K562 (cell line): ENCODE results near the gene SHBG. TPM values are rescaled to one million over a fixed set of nuclear protein-coding genes. Genes with fewer than 3 reads are reported as not detected.

Source experiments
- ARHGAP35 ChIP-seq: fragments of 450-650 bp; IDR thresholded peaks from 2 replicates; pipeline ENCODE4 v1.6.1; 2018; ENCODE audit not compliant: partially characterized antibody
- ATF1 ChIP-seq, 2 experiments: fragments of 450-650 bp in 1 of 2; IDR thresholded peaks; 2 replicates each; pipeline ENCODE4 v1.6.1; 2016; ENCODE audit warnings: missing compliant biosample characterization in 1 of 2, missing genetic modification characterization in 1 of 2
- CEBPB ChIP-seq: fragments of 450-650 bp; IDR thresholded peaks from 2 replicates; pipeline ENCODE4 v1.6.1; 2016; ENCODE audit warnings: missing genetic modification characterization, missing compliant biosample characterization
- CHD4 ChIP-seq: fragments of 200-600 bp; sonication (generic); IDR thresholded peaks from 3 replicates; pipeline ENCODE4 v1.6.1; 2012; ENCODE audit warnings: low read depth, mild to moderate bottlenecking, mixed read lengths, low read length, inconsistent platforms; ENCODE audit not compliant: insufficient read depth, insufficient replicate concordance, poor library complexity, severe bottlenecking
- E2F3 ChIP-seq: fragments of 250-450 bp; sonication (Bioruptor Pico); IDR thresholded peaks from 2 replicates; pipeline ENCODE4 v1.4.0; 2020; ENCODE audit warnings: mild to moderate bottlenecking
- FOXP1 ChIP-seq: sonication (generic); formaldehyde crosslinking; IDR thresholded peaks from 2 replicates; pipeline ENCODE4 v1.8.0; 2022; ENCODE audit warnings: mild to moderate bottlenecking, missing genetic modification reagents
- JUND ChIP-seq, 2 experiments: IDR thresholded peaks; 2 replicates in 1 of 2; 3 replicates in 1 of 2; pipeline ENCODE4 v1.6.1; 2011; ENCODE audit warnings: borderline replicate concordance in 2 of 2, low read depth in 2 of 2, low read length in 2 of 2, improper control_type of control experiment in 1 of 2, missing biosample characterization in 1 of 2, missing genetic modification characterization in 1 of 2, missing genetic modification reagents in 1 of 2
- MED1 ChIP-seq: sonication (generic); formaldehyde crosslinking; IDR thresholded peaks from 2 replicates; pipeline ENCODE4 v1.8.1; 2023; ENCODE audit warnings: missing genetic modification reagents, borderline replicate concordance
- NCOA6 ChIP-seq: fragments of 450-650 bp; IDR thresholded peaks from 2 replicates; pipeline ENCODE4 v1.6.1; 2017; ENCODE audit warnings: mild to moderate bottlenecking
- NFRKB ChIP-seq: fragments of 450-650 bp; IDR thresholded peaks from 2 replicates; pipeline ENCODE4 v1.6.1; 2016; ENCODE audit warnings: low read depth
- PHF20 ChIP-seq: fragments of 450-650 bp; IDR thresholded peaks from 2 replicates; pipeline ENCODE4 v1.6.1; 2018; ENCODE audit not compliant: partially characterized antibody
- RCOR1 ChIP-seq, 2 experiments: IDR thresholded peaks; 2 replicates each; pipeline ENCODE4 v1.6.1; 2012; ENCODE audit warnings: low read depth in 2 of 2, low read length in 2 of 2, borderline replicate concordance in 1 of 2, improper control_type of control experiment in 1 of 2
- SETDB1 ChIP-seq: IDR thresholded peaks from one replicate; pipeline ENCODE4 v1.6.1; 2012; ENCODE audit warnings: low read length, control low read depth, inconsistent platforms
- ZFPM2 ChIP-seq: fragments of 250-450 bp; sonication (Bioruptor Pico); IDR thresholded peaks from 2 replicates; pipeline ENCODE4 v1.5.1; 2022; ENCODE audit warnings: mild to moderate bottlenecking
- ZHX1 ChIP-seq: fragments of 150-350 bp; conservative IDR thresholded peaks from 2 replicates; pipeline ENCODE4 v1.6.1; 2014; ENCODE audit warnings: low read length
- ZKSCAN1 ChIP-seq: fragments of 150-350 bp; IDR thresholded peaks from 2 replicates; pipeline ENCODE4 v1.6.1; 2016; ENCODE audit warnings: low read depth, low read length
- ZNF143 ChIP-seq: sonication (generic); formaldehyde crosslinking; IDR thresholded peaks from 2 replicates; pipeline ENCODE4 v1.9.0; 2022; ENCODE audit warnings: mild to moderate bottlenecking, missing genetic modification reagents
- ZNF561 ChIP-seq: fragments of 450-650 bp; formaldehyde crosslinking; conservative IDR thresholded peaks from 2 replicates; pipeline ENCODE4 v1.4.0; 2020; ENCODE audit warnings: mild to moderate bottlenecking, moderate library complexity
- ZNF717 ChIP-seq: fragments of 250-450 bp; sonication (Bioruptor Pico); IDR thresholded peaks from 2 replicates; pipeline ENCODE4 v1.5.0; 2021
- ZNF778 ChIP-seq: fragments of 450-650 bp; formaldehyde crosslinking; IDR thresholded peaks from 2 replicates; pipeline ENCODE4 v1.4.0; 2020; ENCODE audit warnings: mild to moderate bottlenecking, moderate library complexity
- polyA plus RNA-seq, 8 experiments: library from polyadenylated mRNA; depleted of rRNA in 4 of 8; stranded (reverse) in 5 of 8; unstranded in 3 of 8; fragments of >200 nt; fragmentation: Nextera tagmentation in 2 of 8; fragmentation: Illumina TruSeq in 1 of 8; extraction: Ambion mirVana in 2 of 8; extraction: Trizol in 1 of 8; gene quantifications; 2 replicates each; pipeline versions ENCODE4 v1.2.1 to v1.2.3, GENCODE V29; 2011 to 2014; ENCODE audit warnings: inconsistent platforms in 1 of 8, missing spikeins in 1 of 8
- total RNA-seq, 7 experiments: library from RNA; depleted of rRNA in 6 of 7; stranded (reverse); fragments of >200 nt in 6 of 7; fragmentation: Illumina TruSeq in 2 of 7; extraction: Trizol in 2 of 7; gene quantifications; 2 replicates each; pipeline versions ENCODE4 v1.2.1 to v1.2.3, GENCODE V29; 2011 to 2021; ENCODE audit warnings: low replicate concordance in 1 of 7
- TF ChIP-seq, protein P1 (sequence below): sonication (generic); formaldehyde crosslinking; IDR thresholded peaks from 2 replicates; pipeline ENCODE4 v1.5.0; 2020; ENCODE audit warnings: missing genetic modification reagents
- TF ChIP-seq, protein P2 (sequence below): fragments of 450-650 bp; formaldehyde crosslinking; conservative IDR thresholded peaks from 2 replicates; pipeline ENCODE4 v1.4.0; 2022; ENCODE audit warnings: mild to moderate bottlenecking, missing genetic modification characterization
- TF ChIP-seq, protein P3 (sequence below), 2 experiments: fragments of 450-650 bp in 1 of 2; sonication (generic) in 1 of 2; formaldehyde crosslinking; conservative IDR thresholded peaks; 2 replicates each; pipeline versions ENCODE4 v1.4.0 to v1.8.1; 2020 to 2022; ENCODE audit warnings: mild to moderate bottlenecking in 1 of 2, missing genetic modification reagents in 1 of 2

Gene SHBG
- total and polyA plus RNA-seq, 9 of the 15 experiments (the other 6 are each of a cell fraction or from before 2014, with no cell fraction given), result not detected

GRCh38 chr17:7614425-7615264 is 15.3 kb upstream of the SHBG start, which contains the start of gene FXR2 (continued):
- TF ChIP-seq, protein P1, sequence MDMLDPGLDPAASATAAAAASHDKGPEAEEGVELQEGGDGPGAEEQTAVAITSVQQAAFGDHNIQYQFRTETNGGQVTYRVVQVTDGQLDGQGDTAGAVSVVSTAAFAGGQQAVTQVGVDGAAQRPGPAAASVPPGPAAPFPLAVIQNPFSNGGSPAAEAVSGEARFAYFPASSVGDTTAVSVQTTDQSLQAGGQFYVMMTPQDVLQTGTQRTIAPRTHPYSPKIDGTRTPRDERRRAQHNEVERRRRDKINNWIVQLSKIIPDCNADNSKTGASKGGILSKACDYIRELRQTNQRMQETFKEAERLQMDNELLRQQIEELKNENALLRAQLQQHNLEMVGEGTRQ (CRISPR knock-in tag), result no peak
- TF ChIP-seq NFRKB (no peak), PHF20 (no peak), ZNF143 (CRISPR knock-in tag) (no peak), MED1 (no peak), JUND (IDR thresholded peaks at IDR 0.05; ENCODE audit: borderline replicate concordance, low read depth, low read length) (0 out of 2 replicates have a peak, but pooled peaks have one; percentile 28), JUND (tag; IDR thresholded peaks at IDR 0.05; ENCODE audit: borderline replicate concordance, low read depth, low read length) (no peak), ATF1 (CRISPR knock-in tag; IDR thresholded peaks at IDR 0.05) (no peak), ATF1 (tag; IDR thresholded peaks at IDR 0.05) (peak; percentile 76), FOXP1 (CRISPR knock-in tag) (no peak), ZNF717 (no peak), RCOR1 (IDR thresholded peaks at IDR 0.05; ENCODE audit: borderline replicate concordance in 1 of 2, low read depth in 2 of 2, low read length in 2 of 2) (no peak), CHD4 (no peak), ZKSCAN1 (no peak; the same call in 1 of the 2 replicates), ZFPM2 (CRISPR knock-in tag) (no peak), ARHGAP35 (no peak), E2F3 (CRISPR knock-in tag) (no peak), ZNF778 (no peak), ZNF561 (CRISPR knock-in tag) (no peak), SETDB1 (no peak), NCOA6 (no peak), CEBPB (tag) (no peak), ZHX1 (no peak)
- TF ChIP-seq, protein P2, sequence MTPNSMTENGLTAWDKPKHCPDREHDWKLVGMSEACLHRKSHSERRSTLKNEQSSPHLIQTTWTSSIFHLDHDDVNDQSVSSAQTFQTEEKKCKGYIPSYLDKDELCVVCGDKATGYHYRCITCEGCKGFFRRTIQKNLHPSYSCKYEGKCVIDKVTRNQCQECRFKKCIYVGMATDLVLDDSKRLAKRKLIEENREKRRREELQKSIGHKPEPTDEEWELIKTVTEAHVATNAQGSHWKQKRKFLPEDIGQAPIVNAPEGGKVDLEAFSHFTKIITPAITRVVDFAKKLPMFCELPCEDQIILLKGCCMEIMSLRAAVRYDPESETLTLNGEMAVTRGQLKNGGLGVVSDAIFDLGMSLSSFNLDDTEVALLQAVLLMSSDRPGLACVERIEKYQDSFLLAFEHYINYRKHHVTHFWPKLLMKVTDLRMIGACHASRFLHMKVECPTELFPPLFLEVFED (CRISPR knock-in tag), result no peak
- TF ChIP-seq, protein P3, sequence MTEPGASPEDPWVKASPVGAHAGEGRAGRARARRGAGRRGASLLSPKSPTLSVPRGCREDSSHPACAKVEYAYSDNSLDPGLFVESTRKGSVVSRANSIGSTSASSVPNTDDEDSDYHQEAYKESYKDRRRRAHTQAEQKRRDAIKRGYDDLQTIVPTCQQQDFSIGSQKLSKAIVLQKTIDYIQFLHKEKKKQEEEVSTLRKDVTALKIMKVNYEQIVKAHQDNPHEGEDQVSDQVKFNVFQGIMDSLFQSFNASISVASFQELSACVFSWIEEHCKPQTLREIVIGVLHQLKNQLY (CRISPR knock-in tag; conservative IDR thresholded peaks at IDR 0.05), result no peak
